Activated naive CD4-positive, alpha-beta T cell treated with anti-CD3 and anti-CD28 coated beads for 36 hours (primary cell): ENCODE data around the gene RASA2. TPM values are rescaled to one million over a fixed set of nuclear protein-coding genes. Genes with fewer than 3 reads are reported as not detected.

Experiments used
- CTCF ChIA-PET: fragments of 350-600 bp; sonication (Branson Sonifier 250); formaldehyde crosslinking; loops from one replicate; lab custom pipeline; 2021; ENCODE audit warnings: antibody characterized with exemption; lab: Charles Lee
- DNase-seq: peaks from one replicate; pipeline ENCODE4 v3.0.0-alpha.2; 2020
- H3K27ac Mint-ChIP-seq: one replicate; pipeline ENCODE4 v1.8.0; 2021; ENCODE audit warnings: mild to moderate bottlenecking, mixed read lengths
- H3K27me3 Mint-ChIP-seq: one replicate; pipeline ENCODE4 v1.8.0; 2021; ENCODE audit warnings: low read depth, mixed read lengths
- H3K36me3 Mint-ChIP-seq: one replicate; pipeline ENCODE4 v1.8.0; 2021; ENCODE audit warnings: low read depth, mixed read lengths
- H3K4me1 Mint-ChIP-seq: one replicate; pipeline ENCODE4 v1.8.0; 2021; ENCODE audit warnings: low read depth, mixed read lengths
- H3K4me3 Mint-ChIP-seq: one replicate; pipeline ENCODE4 v1.8.0; 2021; ENCODE audit warnings: mild to moderate bottlenecking, moderate library complexity, mixed read lengths
- H3K9me3 Mint-ChIP-seq: one replicate; pipeline ENCODE4 v1.8.0; 2021; ENCODE audit warnings: mixed read lengths
- intact Hi-C: fragments of 100-400 bp; cut with micrococcal nuclease; formaldehyde crosslinking; loops from one replicate; pipeline ENCODE4 v1.15.1; 2023
- total RNA-seq, 2 experiments: library from RNA; stranded (reverse); gene quantifications; one replicate each; pipeline ENCODE4 v1.2.3, GENCODE V29; 2021

Gene RASA2
- total RNA-seq, 2 experiments from 2014 or later, result 24.0 to 27.5 TPM

DNA sequence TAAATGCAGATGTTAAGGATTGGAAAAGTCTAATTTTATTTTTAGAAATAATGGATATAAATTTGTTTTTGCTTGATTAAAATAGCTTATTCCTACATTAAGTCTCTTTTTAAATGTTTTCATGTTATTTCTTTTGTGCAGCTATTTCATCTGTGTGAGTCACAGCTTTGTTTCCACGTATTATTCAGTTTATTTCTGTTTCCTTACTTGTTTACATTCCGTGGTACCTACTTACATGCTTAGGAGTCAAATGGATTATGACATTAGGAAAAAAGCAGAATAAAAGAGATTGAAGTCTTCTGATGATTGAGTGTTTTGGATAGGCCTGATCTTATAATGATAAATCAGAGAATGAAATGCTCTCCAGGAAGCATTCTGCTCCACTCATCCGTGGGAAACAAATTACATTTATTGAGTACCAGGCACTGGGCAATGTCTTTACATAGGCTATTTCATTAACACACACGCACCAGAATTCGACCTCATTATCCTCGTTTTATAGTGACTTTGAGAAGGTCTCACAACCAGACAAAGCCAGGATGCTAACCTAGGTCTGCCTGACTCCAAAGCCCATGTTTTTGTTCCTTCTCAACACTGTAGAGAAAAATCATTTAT, 38.1 kb upstream of the RASA2 start:
- intact Hi-C loops, result no loop called here
- Mint-ChIP-seq H3K4me3 (no peak overlapping the region), H3K27me3 (no peaks in the 10 kb centered on the region), H3K9me3 (no peaks in the 10 kb centered on the region), H3K36me3 (peaks cover 7% of the 10 kb centered on the region), H3K4me1 (peaks cover 12% of the 10 kb centered on the region), H3K27ac (no peak overlapping the region)
- CTCF ChIA-PET, result interaction anchor here (0.9 to 4.3 kb wide), 7 partner anchors 17 to 217 kb away, joined by 3 to 41 read pairs (median 6); partner anchors contain the start of gene PXYLP1
- DNase-seq, result no peak

GRCh38 chr3:141449424-141449823, 37.4 kb upstream of the RASA2 start:
- CTCF ChIA-PET, result interaction anchor here (0.9 to 4.3 kb wide), 7 partner anchors 80 to 218 kb away, joined by 3 to 41 read pairs (median 6); partner anchors contain the start of gene PXYLP1
- no peak for DNase-seq
- Mint-ChIP-seq H3K4me1 (peaks cover 13% of the 10 kb centered on the region), H3K27ac (no peak overlapping the region), H3K27me3 (no peaks in the 10 kb centered on the region), H3K9me3 (no peaks in the 10 kb centered on the region), H3K4me3 (no peak overlapping the region), H3K36me3 (peaks cover 1% of the 10 kb centered on the region)
- intact Hi-C loops, result no loop called here

DNA sequence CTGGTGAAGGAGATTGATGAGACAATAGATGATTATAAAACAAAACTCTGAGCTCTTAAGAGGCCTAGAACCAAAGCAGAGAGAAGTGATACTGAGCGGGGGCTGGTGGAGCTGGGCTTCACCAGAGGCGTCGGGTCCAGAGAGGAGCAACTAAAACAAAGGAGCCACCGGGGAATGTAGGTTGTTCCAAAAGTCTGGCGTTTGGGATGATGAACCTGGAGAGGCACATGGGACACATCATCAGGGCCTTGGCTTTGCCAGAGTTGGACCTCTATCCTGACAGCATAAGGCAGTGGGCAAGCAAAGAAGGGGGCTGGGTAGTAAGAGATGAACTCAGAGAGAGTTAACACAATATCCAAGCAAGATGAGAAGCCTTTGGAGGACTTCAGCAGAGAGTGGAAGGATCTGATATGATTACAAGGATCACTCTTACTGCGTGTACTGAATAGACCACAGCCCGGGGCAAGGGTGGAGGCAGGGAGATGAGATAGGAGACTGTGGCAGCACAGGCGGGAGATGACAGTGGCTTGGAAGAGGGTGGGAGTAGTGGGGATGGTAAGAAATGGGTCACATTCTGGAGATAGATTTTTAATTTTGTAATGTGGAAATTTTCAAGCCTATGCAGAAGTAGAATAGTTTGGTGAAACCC, 36.0 kb upstream of the RASA2 start:
- intact Hi-C loops, result loop anchor here (5.0 kb wide), 1 partner anchor 439 kb away; no protein-coding TSS in a partner anchor
- CTCF ChIA-PET, result interaction anchor here (0.7 to 4.3 kb wide), 6 partner anchors 9 to 147 kb away, joined by 3 to 41 read pairs (median 14); no protein-coding TSS in a partner anchor
- no peak overlapping the region for H3K4me3 Mint-ChIP-seq
- peaks cover 20% of the 10 kb centered on the region for H3K4me1 Mint-ChIP-seq
- no peak overlapping the region for H3K27ac Mint-ChIP-seq
- H3K36me3 Mint-ChIP-seq, result no peaks in the 10 kb centered on the region
- no peaks in the 10 kb centered on the region for H3K27me3 Mint-ChIP-seq
- H3K9me3 Mint-ChIP-seq, result no peaks in the 10 kb centered on the region
- no peak for DNase-seq

- CTCF ChIA-PET, result interaction anchor here (0.6 to 10.7 kb wide), 21 partner anchors 10 to 261 kb away, joined by 3 to 415 read pairs (median 4); partner anchors contain the start of gene PXYLP1
- peaks cover 20% of the 10 kb centered on the region for H3K4me1 Mint-ChIP-seq
- H3K27me3 Mint-ChIP-seq, result no peaks in the 10 kb centered on the region
- H3K4me3 Mint-ChIP-seq, result no peak overlapping the region
- H3K27ac Mint-ChIP-seq, result no peak overlapping the region
- H3K36me3 Mint-ChIP-seq, result no peaks in the 10 kb centered on the region
- intact Hi-C loops, result loop anchor here (1.0 to 5.0 kb wide), 5 partner anchors 82 to 440 kb away; no protein-coding TSS in a partner anchor
- no peaks in the 10 kb centered on the region for H3K9me3 Mint-ChIP-seq
- DNase-seq, result peak; percentile 75
Observed at GRCh38 chr3:141452045-141452444, 34.8 kb upstream of the RASA2 start.

DNA sequence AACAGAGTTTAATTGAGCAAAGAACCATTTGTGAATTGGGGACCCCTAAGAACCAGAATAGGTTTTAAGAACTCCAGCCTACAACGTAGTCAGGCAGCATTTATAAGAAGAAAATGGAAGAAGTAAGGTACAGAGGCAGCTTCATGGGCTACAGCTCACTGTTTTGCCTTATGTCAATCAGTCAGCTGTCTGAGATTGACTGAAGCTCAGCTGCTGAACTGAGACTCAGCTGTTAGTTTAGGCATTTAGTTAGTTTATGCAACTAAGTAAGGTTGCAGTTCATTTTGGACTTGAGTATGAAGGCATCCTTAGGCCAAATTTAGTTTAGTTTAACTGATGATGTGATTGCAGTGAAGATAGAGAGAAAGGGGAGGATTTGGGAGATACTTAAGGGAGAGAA, 34.1 kb upstream of the RASA2 start:
- peaks cover 20% of the 10 kb centered on the region for H3K4me1 Mint-ChIP-seq
- CTCF ChIA-PET, result interaction anchor here (0.6 to 10.7 kb wide), 25 partner anchors 11 to 261 kb away, joined by 3 to 415 read pairs (median 5); partner anchors contain the start of gene PXYLP1
- no peaks in the 10 kb centered on the region for H3K27me3 Mint-ChIP-seq
- no peaks in the 10 kb centered on the region for H3K9me3 Mint-ChIP-seq
- no peak overlapping the region for H3K4me3 Mint-ChIP-seq
- intact Hi-C loops, result loop anchor here (1.0 to 5.0 kb wide), 5 partner anchors 82 to 440 kb away; no protein-coding TSS in a partner anchor
- no peak overlapping the region for H3K27ac Mint-ChIP-seq
- no peaks in the 10 kb centered on the region for H3K36me3 Mint-ChIP-seq
- DNase-seq, result no peak

DNA sequence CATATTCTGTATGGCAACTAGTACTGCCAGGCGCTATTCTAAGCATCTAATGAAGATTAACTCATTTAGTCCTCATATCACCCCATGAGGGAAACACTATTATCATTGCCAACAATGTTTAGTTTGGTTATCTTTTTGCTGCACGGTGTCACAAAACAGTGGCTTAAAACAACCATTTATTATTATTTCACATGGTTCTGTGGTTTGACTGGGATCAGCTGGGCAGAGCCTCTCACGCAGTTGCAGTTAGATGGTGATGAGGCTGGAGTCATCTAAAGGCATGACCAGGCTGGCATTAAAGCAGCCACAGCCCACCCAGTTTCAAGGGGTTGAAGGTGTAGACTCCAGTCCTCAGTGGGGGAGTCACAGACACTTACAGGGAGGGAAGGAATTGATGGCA, 32.8 kb upstream of the RASA2 start:
- Mint-ChIP-seq H3K36me3 (no peaks in the 10 kb centered on the region), H3K9me3 (no peaks in the 10 kb centered on the region), H3K27ac (no peak overlapping the region), H3K27me3 (no peaks in the 10 kb centered on the region), H3K4me3 (no peak overlapping the region), H3K4me1 (peaks cover 17% of the 10 kb centered on the region)
- intact Hi-C loops, result loop anchor here (2.0 to 5.0 kb wide), 2 partner anchors 223 to 442 kb away; partner anchors contain the start of gene PXYLP1
- CTCF ChIA-PET, result interaction anchor here (0.6 to 10.7 kb wide), 16 partner anchors 12 to 568 kb away, joined by 3 to 415 read pairs (median 8); partner anchors contain the start of gene PXYLP1
- DNase-seq, result no peak

DNA sequence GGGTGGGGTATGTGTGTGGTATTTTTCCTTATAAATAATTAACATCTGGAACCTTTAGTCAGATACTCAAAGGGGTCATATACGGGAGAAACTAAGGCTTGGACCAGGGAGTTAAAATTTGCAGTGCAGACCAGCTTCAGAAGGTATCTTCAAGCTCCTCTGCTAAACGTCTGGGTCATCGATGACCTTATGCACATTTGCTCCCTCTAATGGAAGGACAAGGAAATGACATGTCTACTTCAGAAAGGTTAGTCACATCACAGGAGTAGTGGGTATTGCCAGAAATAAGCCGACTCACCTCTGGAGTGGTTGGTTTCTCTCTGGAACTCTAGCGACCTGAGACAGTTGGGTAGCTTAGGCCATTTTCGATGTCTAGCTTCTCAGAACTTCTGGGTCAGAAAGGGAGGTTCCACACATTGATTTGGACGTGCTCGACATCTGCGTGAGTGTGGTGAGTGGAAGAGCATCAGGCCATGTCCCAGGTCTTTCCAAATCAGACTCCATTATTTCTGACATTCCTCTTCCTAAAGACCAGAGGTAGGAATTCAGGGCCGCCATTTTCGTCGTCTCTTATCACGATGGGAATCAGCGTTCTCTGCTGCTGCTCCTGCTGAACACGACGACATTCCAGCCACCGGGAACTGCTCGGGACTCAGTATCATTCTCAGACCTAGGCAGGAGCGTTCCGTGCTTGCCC, 31.8 kb upstream of the RASA2 start:
- no peak overlapping the region for H3K4me3 Mint-ChIP-seq
- no peak overlapping the region for H3K27ac Mint-ChIP-seq
- CTCF ChIA-PET, result interaction anchor here (0.6 to 10.7 kb wide), 31 partner anchors 13 to 224 kb away, joined by 3 to 415 read pairs (median 4); partner anchors contain the start of gene PXYLP1
- H3K36me3 Mint-ChIP-seq, result no peaks in the 10 kb centered on the region
- no peaks in the 10 kb centered on the region for H3K27me3 Mint-ChIP-seq
- peak; percentile 53 for DNase-seq
- intact Hi-C loops, result loop anchor here (2.0 to 5.0 kb wide), 2 partner anchors 224 to 443 kb away; partner anchors contain the start of gene PXYLP1
- no peaks in the 10 kb centered on the region for H3K9me3 Mint-ChIP-seq
- H3K4me1 Mint-ChIP-seq, result peaks cover 10% of the 10 kb centered on the region

- Mint-ChIP-seq H3K27me3 (no peaks in the 10 kb centered on the region), H3K36me3 (no peaks in the 10 kb centered on the region), H3K4me1 (peaks cover 13% of the 10 kb centered on the region), H3K27ac (no peak overlapping the region), H3K9me3 (no peaks in the 10 kb centered on the region), H3K4me3 (no peak overlapping the region)
- no peak for DNase-seq
- intact Hi-C loops, result loop anchor here (2.0 kb wide), 1 partner anchor 225 kb away; the partner anchor contains the start of gene PXYLP1
- CTCF ChIA-PET, result interaction anchor here (0.6 to 10.7 kb wide), 20 partner anchors 14 to 222 kb away, joined by 3 to 415 read pairs (median 5); no protein-coding TSS in a partner anchor
Observed at GRCh38 chr3:141455603-141456300, 31.1 kb upstream of the RASA2 start.

GRCh38 chr3:141456301-141456625, 30.6 kb upstream of the RASA2 start:
- H3K9me3 Mint-ChIP-seq, result no peaks in the 10 kb centered on the region
- H3K4me1 Mint-ChIP-seq, result peaks cover 13% of the 10 kb centered on the region
- H3K27me3 Mint-ChIP-seq, result no peaks in the 10 kb centered on the region
- no peak for DNase-seq
- H3K27ac Mint-ChIP-seq, result no peak overlapping the region
- intact Hi-C loops, result no loop called here
- CTCF ChIA-PET, result interaction anchor here (0.6 to 10.7 kb wide), 7 partner anchors 9 to 222 kb away, joined by 3 to 415 read pairs (median 3); no protein-coding TSS in a partner anchor
- no peaks in the 10 kb centered on the region for H3K36me3 Mint-ChIP-seq
- no peak overlapping the region for H3K4me3 Mint-ChIP-seq

DNA sequence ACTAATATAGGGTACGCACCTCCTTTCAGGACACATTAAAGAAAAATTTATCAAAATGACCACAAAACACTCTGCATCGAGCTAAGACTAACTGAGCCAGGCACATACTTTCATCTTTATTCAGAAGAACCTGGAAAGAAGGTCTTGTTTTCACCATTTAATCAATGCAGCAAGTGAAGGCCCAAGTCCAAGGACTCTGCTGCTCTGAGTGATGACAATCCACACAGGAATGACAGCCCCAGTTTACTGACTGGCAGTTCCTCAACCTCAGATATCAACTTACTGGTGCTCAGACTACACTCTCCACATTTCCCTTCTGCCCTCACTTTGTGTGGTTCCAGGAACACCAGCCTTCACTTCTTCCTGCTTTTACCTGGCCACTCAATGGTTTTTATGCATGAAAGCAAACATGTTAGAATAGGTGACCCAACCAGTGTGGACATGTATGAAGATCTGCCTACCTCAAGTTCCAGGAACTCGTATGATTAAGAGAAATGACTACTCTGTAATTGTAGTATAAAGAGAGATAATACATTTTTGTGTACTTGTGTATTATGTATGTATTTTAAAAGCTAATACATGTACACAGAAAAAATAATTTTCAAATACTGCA, 29.1 kb upstream of the RASA2 start:
- Mint-ChIP-seq H3K9me3 (no peaks in the 10 kb centered on the region), H3K27me3 (no peaks in the 10 kb centered on the region), H3K36me3 (no peaks in the 10 kb centered on the region), H3K4me1 (peaks cover 13% of the 10 kb centered on the region), H3K27ac (no peak overlapping the region), H3K4me3 (no peak overlapping the region)
- intact Hi-C loops, result no loop called here
- no peak for DNase-seq
- CTCF ChIA-PET, result interaction anchor here (0.6 to 10.7 kb wide), 7 partner anchors 16 to 186 kb away, joined by 3 to 415 read pairs (median 9); no protein-coding TSS in a partner anchor

DNA sequence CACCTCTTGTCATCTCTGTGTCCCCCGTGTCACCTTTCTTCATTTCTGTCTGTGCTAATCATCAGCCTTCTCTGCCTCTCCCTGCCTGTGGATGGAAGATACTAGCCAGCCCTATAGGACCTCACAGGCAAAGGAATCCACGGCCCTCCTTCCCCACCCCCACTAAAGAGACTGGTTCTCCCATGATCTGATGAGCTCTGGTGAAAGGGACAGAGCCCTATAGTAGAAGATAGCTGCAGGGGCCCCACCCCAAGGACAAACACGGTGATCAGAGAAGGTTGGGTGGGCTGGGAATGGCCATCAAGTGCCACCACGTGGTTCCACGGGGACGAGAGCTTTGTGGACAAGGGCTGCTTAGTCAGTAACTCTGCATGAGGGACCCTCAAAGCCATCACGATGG, 27.8 kb upstream of the RASA2 start:
- intact Hi-C loops, result no loop called here
- CTCF ChIA-PET, result interaction anchor here (0.6 to 10.7 kb wide), 21 partner anchors 9 to 385 kb away, joined by 3 to 415 read pairs (median 4); no protein-coding TSS in a partner anchor
- Mint-ChIP-seq H3K27me3 (no peaks in the 10 kb centered on the region), H3K9me3 (peaks cover 4% of the 10 kb centered on the region), H3K36me3 (no peaks in the 10 kb centered on the region), H3K4me3 (no peak overlapping the region), H3K27ac (no peak overlapping the region), H3K4me1 (peaks cover 13% of the 10 kb centered on the region)
- DNase-seq, result no peak
